Activated CD8-positive, alpha-beta memory T cell treated with anti-CD3 and anti-CD28 coated beads, Interleukin-2, amount 10 ng/mL, durations not matched to agents 7 days and 5 days (primary cell): ENCODE measurements around the gene CCR2. TPM values are rescaled to one million over a fixed set of nuclear protein-coding genes. Genes with fewer than 3 reads are reported as not detected.
"Not testable (repeated sequence)": the region's sequence is repeated elsewhere in the genome, so short reads cannot be mapped to it uniquely, and the experiment has no call there.

Source experiments
- ATAC-seq: fragments of 150-1000 bp; cut with Tn5 transposase; one replicate; pipeline ENCODE4 v1.10.0; 2021; ENCODE audit warnings: moderate library complexity
- CTCF ChIA-PET: fragments of 350-600 bp; sonication (Branson Sonifier 250); formaldehyde crosslinking; loops from one replicate; lab custom pipeline; 2021; ENCODE audit warnings: antibody characterized with exemption; lab: Charles Lee
- DNase-seq: peaks from one replicate; pipeline ENCODE4 v3.0.0-alpha.2; 2020
- H3K27ac Mint-ChIP-seq: one replicate; pipeline ENCODE4 v1.8.0; 2021; ENCODE audit warnings: mild to moderate bottlenecking, mixed read lengths
- H3K27me3 Mint-ChIP-seq: one replicate; pipeline ENCODE4 v1.8.0; 2021; ENCODE audit warnings: mixed read lengths
- H3K36me3 Mint-ChIP-seq: one replicate; pipeline ENCODE4 v1.8.0; 2021; ENCODE audit warnings: mild to moderate bottlenecking, mixed read lengths
- H3K4me1 Mint-ChIP-seq: one replicate; pipeline ENCODE4 v1.8.0; 2021; ENCODE audit warnings: mixed read lengths
- H3K4me3 Mint-ChIP-seq: one replicate; pipeline ENCODE4 v1.8.0; 2021; ENCODE audit warnings: mild to moderate bottlenecking, moderate library complexity, mixed read lengths
- H3K9me3 Mint-ChIP-seq: one replicate; pipeline ENCODE4 v1.8.0; 2022; ENCODE audit warnings: low read depth, mixed read lengths
- total RNA-seq, 2 experiments: library from RNA; stranded (reverse); gene quantifications; one replicate each; pipeline ENCODE4 v1.2.3, GENCODE V29; 2021

Gene CCR2
- total RNA-seq, 2 experiments from 2014 or later, result 37.9 to 80.1 TPM

GRCh38 chr3:46402902-46403301, 49.0 kb downstream of the CCR2 start:
- not testable (repeated sequence) for H3K36me3 Mint-ChIP-seq, H3K27ac Mint-ChIP-seq, H3K27me3 Mint-ChIP-seq, H3K9me3 Mint-ChIP-seq, ATAC-seq, DNase-seq, H3K4me3 Mint-ChIP-seq
- CTCF ChIA-PET, result interaction anchor here (1.3 to 2.0 kb wide), 4 partner anchors 24 to 134 kb away, joined by 3 to 5 read pairs (median 4); no protein-coding TSS in a partner anchor
- H3K4me1 Mint-ChIP-seq, result peaks cover 14% of the 10 kb centered on the region

- no peak for ATAC-seq
- peaks cover 6% of the 10 kb centered on the region for H3K27me3 Mint-ChIP-seq
- CTCF ChIA-PET, result interaction anchor here (1.1 to 1.2 kb wide), 2 partner anchors 34 to 192 kb away, joined by 3 to 4 read pairs; no protein-coding TSS in a partner anchor
- peaks cover 17% of the 10 kb centered on the region for H3K36me3 Mint-ChIP-seq
- no peak for DNase-seq
- H3K9me3 Mint-ChIP-seq, result no peaks in the 10 kb centered on the region
- no peak overlapping the region for H3K27ac Mint-ChIP-seq
- peaks cover 38% of the 10 kb centered on the region for H3K4me1 Mint-ChIP-seq
- H3K4me3 Mint-ChIP-seq, result no peak overlapping the region
These were observed 51.5 kb downstream of the CCR2 start for GRCh38 chr3:46405301-46406019.

GRCh38 chr3:46406443-46406787, 52.5 kb downstream of the CCR2 start:
- peak overlapping the region; percentile 96 for H3K27ac Mint-ChIP-seq
- peaks cover 17% of the 10 kb centered on the region for H3K36me3 Mint-ChIP-seq
- no peaks in the 10 kb centered on the region for H3K9me3 Mint-ChIP-seq
- H3K4me1 Mint-ChIP-seq, result peaks cover 39% of the 10 kb centered on the region
- CTCF ChIA-PET, result interaction anchor here (1.1 to 2.9 kb wide), 6 partner anchors 32 to 193 kb away, joined by 3 to 18 read pairs (median 4); partner anchors contain the start of gene CCR5
- ATAC-seq (no peak), DNase-seq (no peak)
- H3K4me3 Mint-ChIP-seq, result peak overlapping the region; percentile 86
- H3K27me3 Mint-ChIP-seq, result peaks cover 6% of the 10 kb centered on the region

GRCh38 chr3:46406788-46407611, 53.1 kb downstream of the CCR2 start, which contains the start of the genes CCR5AS and CCRL2:
TSS of gene CCR5AS (minus strand) at chr3:46407066.
TSS of gene CCRL2 (plus strand) at chr3:46407259. CDS start at chr3:46408080, 821 bp downstream.
- ATAC-seq (peak; percentile 90), DNase-seq (peak; percentile 81)
- CTCF ChIA-PET, result interaction anchor here (0.9 to 2.9 kb wide), 14 partner anchors 20 to 468 kb away, joined by 3 to 18 read pairs (median 5); partner anchors contain the start of gene CCR5
- Mint-ChIP-seq H3K4me3 (peak within 1 kb of the TSS; percentile 86), H3K9me3 (no peaks in the 10 kb centered on the region), H3K27me3 (peaks cover 6% of the 10 kb centered on the region), H3K36me3 (peaks cover 17% of the 10 kb centered on the region), H3K4me1 (peaks cover 39% of the 10 kb centered on the region), H3K27ac (peak within 1 kb of the TSS; percentile 96)

GRCh38 chr3:46407970-46408369, 54.1 kb downstream of the CCR2 start:
- no peak for DNase-seq
- no peak for ATAC-seq
- H3K27ac Mint-ChIP-seq, result peak overlapping the region; percentile 96
- H3K4me3 Mint-ChIP-seq, result peak overlapping the region; percentile 86
- H3K27me3 Mint-ChIP-seq, result peaks cover 3% of the 10 kb centered on the region
- CTCF ChIA-PET, result interaction anchor here (1.0 to 2.9 kb wide), 11 partner anchors 19 to 221 kb away, joined by 3 to 18 read pairs (median 5); partner anchors contain the start of gene CCR5
- H3K36me3 Mint-ChIP-seq, result peaks cover 17% of the 10 kb centered on the region
- H3K4me1 Mint-ChIP-seq, result peaks cover 39% of the 10 kb centered on the region
- no peaks in the 10 kb centered on the region for H3K9me3 Mint-ChIP-seq

GRCh38 chr3:46408853-46409252, 54.9 kb downstream of the CCR2 start:
- ATAC-seq, result no peak
- H3K27ac Mint-ChIP-seq, result peak overlapping the region; percentile 5
- peaks cover 17% of the 10 kb centered on the region for H3K36me3 Mint-ChIP-seq

GRCh38 chr3:46409739-46410489, 56.0 kb downstream of the CCR2 start:
- ATAC-seq, result no peak
- Mint-ChIP-seq H3K27ac (peak overlapping the region; percentile 77), H3K4me1 (peaks cover 39% of the 10 kb centered on the region), H3K36me3 (peaks cover 17% of the 10 kb centered on the region), H3K4me3 (no peak overlapping the region), H3K9me3 (no peaks in the 10 kb centered on the region), H3K27me3 (no peaks in the 10 kb centered on the region)
- no peak for DNase-seq
- CTCF ChIA-PET, result interaction anchor here (1.4 to 2.0 kb wide), 2 partner anchors 78 to 129 kb away, joined by 4 to 5 read pairs; no protein-coding TSS in a partner anchor

More at GRCh38 chr3:46408853-46409252, 54.9 kb downstream of the CCR2 start:
- Mint-ChIP-seq H3K27me3 (no peaks in the 10 kb centered on the region), H3K4me3 (no peak overlapping the region), H3K9me3 (no peaks in the 10 kb centered on the region), H3K4me1 (peaks cover 39% of the 10 kb centered on the region)
- CTCF ChIA-PET, result interaction anchor here (1.4 to 2.9 kb wide), 4 partner anchors 38 to 221 kb away, joined by 3 to 18 read pairs (median 4); partner anchors contain the start of gene CCR5
- no peak for DNase-seq

Other genes starting within 250 kb of the CCR2 start
- 10 to 100 TPM; 35.3 to 55.6 TPM for gene CCR1, start 145.8 kb upstream of the CCR2 start, total RNA-seq
- gene CCR3, start 111.7 kb upstream of the CCR2 start, total RNA-seq, result 1 to 10 TPM; 1.4 to 2.0 TPM
- 10 to 100 TPM; 87.0 to 99.8 TPM for gene CCR5, start 16.8 kb downstream of the CCR2 start, total RNA-seq
- 10 to 100 TPM in 1 of 2 experiments, 1 to 10 TPM in 1; 10.0 to 11.9 TPM for gene CCRL2, start 53.1 kb downstream of the CCR2 start, total RNA-seq
- gene LTF, start 110.8 kb downstream of the CCR2 start, total RNA-seq, result not detected
- not detected for gene RTP3, start 143.9 kb downstream of the CCR2 start, total RNA-seq
- under 1 TPM in 1 of 2 experiments, not detected in 1; 0.07 TPM for gene LRRC2, start 212.2 kb downstream of the CCR2 start, total RNA-seq